Measurements from ENCODE around the gene FAM110C.
"Not testable (repeated sequence)": the region's sequence is repeated elsewhere in the genome, so short reads cannot be mapped to it uniquely, and the experiment has no call there.

Gene FAM110C

GRCh38 chr2:44748-45341, 1.5 kb downstream of the FAM110C start:
- DNase-seq (ENCODE audit: low read depth), result no peak

- no peak for DNase-seq (ENCODE audit: low read depth)
These were observed 3.5 kb downstream of the FAM110C start for GRCh38 chr2:42788-43187.

GRCh38 chr2:40465-40864, 5.8 kb downstream of the FAM110C start:
- DNase-seq (ENCODE audit: low read depth), result no peak

GRCh38 chr2:38155-38554, 8.2 kb downstream of the FAM110C start:
- no peak for DNase-seq (ENCODE audit: low read depth)

GRCh38 chr2:36318-36717, 10.0 kb downstream of the FAM110C start:
- no peak for DNase-seq (ENCODE audit: low read depth)

- DNase-seq (ENCODE audit: low read depth), result no peak
These were observed 10.5 kb downstream of the FAM110C start for GRCh38 chr2:35852-36251.

- DNase-seq (ENCODE audit: low read depth), result peak; percentile 24
These were observed 12.7 kb downstream of the FAM110C start for GRCh38 chr2:33620-34019.

- no peak for DNase-seq (ENCODE audit: low read depth)
These were observed 14.2 kb downstream of the FAM110C start for GRCh38 chr2:32068-32467.

- no peak for DNase-seq (ENCODE audit: low read depth)
These were observed 17.1 kb downstream of the FAM110C start for GRCh38 chr2:29253-29652.

- DNase-seq (ENCODE audit: low read depth), result no peak
These were observed 17.8 kb downstream of the FAM110C start for GRCh38 chr2:28406-28975.

- DNase-seq (ENCODE audit: low read depth), result no peak
These were observed 19.4 kb downstream of the FAM110C start for GRCh38 chr2:26891-27290.

GRCh38 chr2:25543-25942, 20.8 kb downstream of the FAM110C start:
- DNase-seq (ENCODE audit: low read depth), result no peak

- DNase-seq (ENCODE audit: low read depth), result not testable (repeated sequence)
These were observed 21.7 kb downstream of the FAM110C start for GRCh38 chr2:24591-24990.

- no peak for DNase-seq (ENCODE audit: low read depth)
These were observed 22.2 kb downstream of the FAM110C start for GRCh38 chr2:24107-24506.

- no peak for DNase-seq (ENCODE audit: low read depth)
These were observed 23.0 kb downstream of the FAM110C start for GRCh38 chr2:23283-23682.

- not testable (repeated sequence) for DNase-seq (ENCODE audit: low read depth)
These were observed 24.1 kb downstream of the FAM110C start for GRCh38 chr2:22244-22643.

- DNase-seq (ENCODE audit: low read depth), result not testable (repeated sequence)
These were observed 26.0 kb downstream of the FAM110C start for GRCh38 chr2:20259-20658.

GRCh38 chr2:19505-19904, 26.8 kb downstream of the FAM110C start:
- no peak for DNase-seq (ENCODE audit: low read depth)

- no peak for DNase-seq (ENCODE audit: low read depth)
These were observed 27.7 kb downstream of the FAM110C start for GRCh38 chr2:18402-19271.

GRCh38 chr2:15916-16315, 30.4 kb downstream of the FAM110C start:
- not testable (repeated sequence) for DNase-seq (ENCODE audit: low read depth)

- peak; percentile 51 for DNase-seq (ENCODE audit: low read depth)
These were observed 34.9 kb downstream of the FAM110C start for GRCh38 chr2:11248-11941.

GRCh38 chr2:10222-10875, 36.0 kb downstream of the FAM110C start:
- no peak for DNase-seq (ENCODE audit: low read depth)

Measured in stimulated activated CD8-positive, alpha-beta memory T cell treated with anti-CD3 and anti-CD28 coated beads, Interleukin-4, amount 100 ng/mL, for 24 hours (primary cell).